ENCODE measurements around the gene C8A. TPM values are rescaled to one million over a fixed set of nuclear protein-coding genes. Genes with fewer than 3 reads are reported as not detected.

C8A gene
- total and polyA plus RNA-seq, 2 of the 13 experiments (the other 11 are each of a cell fraction or from before 2014, with no cell fraction given): 10.5 to 15.0 TPM

DNA sequence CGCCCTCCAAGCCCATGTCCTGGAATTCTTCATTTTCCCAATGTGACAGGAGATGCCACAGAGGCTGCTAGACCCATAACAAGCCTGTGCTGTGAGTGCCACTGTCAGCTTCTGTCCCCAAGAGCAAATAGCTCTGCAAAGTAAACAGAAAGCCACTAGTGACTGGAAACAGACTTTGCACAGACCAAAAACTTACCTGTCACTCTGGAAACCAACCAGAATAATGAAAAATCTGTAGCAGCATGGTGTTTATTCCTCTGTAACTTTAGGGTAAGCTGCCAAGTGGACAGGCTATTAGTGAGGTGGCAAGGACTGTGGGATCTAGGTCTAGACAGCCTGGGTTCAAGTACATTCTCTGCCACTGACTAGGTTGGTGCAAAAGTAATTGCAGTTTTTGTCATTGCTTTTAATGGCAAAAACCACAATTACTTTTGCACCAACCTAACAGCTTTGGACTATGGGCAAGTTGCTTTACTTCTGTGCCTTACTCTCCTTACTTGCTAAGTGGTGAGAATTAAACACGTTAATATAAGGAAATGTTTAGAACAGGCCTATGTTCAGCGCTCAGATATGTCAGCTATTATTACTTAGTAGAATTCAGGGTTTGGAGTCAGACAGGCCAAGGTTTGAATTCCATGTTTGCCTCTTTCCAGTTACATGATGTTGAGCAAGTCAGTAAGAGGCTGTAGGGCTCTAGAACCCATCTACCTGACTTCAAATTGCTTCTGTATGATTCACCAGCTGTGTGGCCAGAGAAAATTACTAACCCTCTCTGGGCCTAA, 111.5 kb downstream of the C8A start, which contains the start of gene C8B (continued):
- TF ChIP-seq, protein P1, sequence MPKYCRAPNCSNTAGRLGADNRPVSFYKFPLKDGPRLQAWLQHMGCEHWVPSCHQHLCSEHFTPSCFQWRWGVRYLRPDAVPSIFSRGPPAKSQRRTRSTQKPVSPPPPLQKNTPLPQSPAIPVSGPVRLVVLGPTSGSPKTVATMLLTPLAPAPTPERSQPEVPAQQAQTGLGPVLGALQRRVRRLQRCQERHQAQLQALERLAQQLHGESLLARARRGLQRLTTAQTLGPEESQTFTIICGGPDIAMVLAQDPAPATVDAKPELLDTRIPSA (CRISPR knock-in tag; IDR thresholded peaks at IDR 0.05; ENCODE audit: borderline replicate concordance): no peak
- peak; percentile 91 for TF ChIP-seq GATAD2A (CRISPR knock-in tag; IDR thresholded peaks at IDR 0.05)
- TF ChIP-seq POLR2G (IDR thresholded peaks at IDR 0.05; ENCODE audit: low read depth, low read length): peak; percentile 55
- no peak for TF ChIP-seq IKZF1 (IDR thresholded peaks at IDR 0.05)
- TF ChIP-seq, protein P2, sequence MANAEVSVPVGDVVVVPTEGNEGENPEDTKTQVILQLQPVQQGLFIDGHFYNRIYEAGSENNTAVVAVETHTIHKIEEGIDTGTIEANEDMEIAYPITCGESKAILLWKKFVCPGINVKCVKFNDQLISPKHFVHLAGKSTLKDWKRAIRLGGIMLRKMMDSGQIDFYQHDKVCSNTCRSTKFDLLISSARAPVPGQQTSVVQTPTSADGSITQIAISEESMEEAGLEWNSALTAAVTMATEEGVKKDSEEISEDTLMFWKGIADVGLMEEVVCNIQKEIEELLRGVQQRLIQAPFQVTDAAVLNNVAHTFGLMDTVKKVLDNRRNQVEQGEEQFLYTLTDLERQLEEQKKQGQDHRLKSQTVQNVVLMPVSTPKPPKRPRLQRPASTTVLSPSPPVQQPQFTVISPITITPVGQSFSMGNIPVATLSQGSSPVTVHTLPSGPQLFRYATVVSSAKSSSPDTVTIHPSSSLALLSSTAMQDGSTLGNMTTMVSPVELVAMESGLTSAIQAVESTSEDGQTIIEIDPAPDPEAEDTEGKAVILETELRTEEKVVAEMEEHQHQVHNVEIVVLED (CRISPR knock-in tag; IDR thresholded peaks at IDR 0.05; ENCODE audit: borderline replicate concordance): no peak
- 0 out of 2 replicates have a peak, but pooled peaks have one; percentile 17 for TF ChIP-seq ZNF44 (CRISPR knock-in tag; IDR thresholded peaks at IDR 0.05)
- TF ChIP-seq ZFP41 (CRISPR knock-in tag; IDR thresholded peaks at IDR 0.05; ENCODE audit: borderline replicate concordance): no peak
- TF ChIP-seq ISL2 (CRISPR knock-in tag; IDR thresholded peaks at IDR 0.05): peak; percentile 59; the same call in 1 of the 2 replicates
- peak; percentile 35; the same call in 1 of the 3 replicates for TF ChIP-seq MXI1 (IDR thresholded peaks at IDR 0.05; ENCODE audit: borderline replicate concordance, low read depth, low read length)
- peak; percentile 79 for TF ChIP-seq FOSL2 (CRISPR knock-in tag; IDR thresholded peaks at IDR 0.05)
- TF ChIP-seq, protein P3, sequence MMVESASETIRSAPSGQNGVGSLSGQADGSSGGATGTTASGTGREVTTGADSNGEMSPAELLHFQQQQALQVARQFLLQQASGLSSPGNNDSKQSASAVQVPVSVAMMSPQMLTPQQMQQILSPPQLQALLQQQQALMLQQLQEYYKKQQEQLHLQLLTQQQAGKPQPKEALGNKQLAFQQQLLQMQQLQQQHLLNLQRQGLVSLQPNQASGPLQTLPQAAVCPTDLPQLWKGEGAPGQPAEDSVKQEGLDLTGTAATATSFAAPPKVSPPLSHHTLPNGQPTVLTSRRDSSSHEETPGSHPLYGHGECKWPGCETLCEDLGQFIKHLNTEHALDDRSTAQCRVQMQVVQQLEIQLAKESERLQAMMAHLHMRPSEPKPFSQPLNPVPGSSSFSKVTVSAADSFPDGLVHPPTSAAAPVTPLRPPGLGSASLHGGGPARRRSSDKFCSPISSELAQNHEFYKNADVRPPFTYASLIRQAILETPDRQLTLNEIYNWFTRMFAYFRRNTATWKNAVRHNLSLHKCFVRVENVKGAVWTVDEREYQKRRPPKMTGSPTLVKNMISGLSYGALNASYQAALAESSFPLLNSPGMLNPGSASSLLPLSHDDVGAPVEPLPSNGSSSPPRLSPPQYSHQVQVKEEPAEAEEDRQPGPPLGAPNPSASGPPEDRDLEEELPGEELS (CRISPR knock-in tag; IDR thresholded peaks at IDR 0.05): peak; percentile 64
- peak; percentile 37; the same call in 1 of the 2 replicates for TF ChIP-seq HDAC1 (CRISPR knock-in tag; IDR thresholded peaks at IDR 0.05)
- TF ChIP-seq, protein P4, sequence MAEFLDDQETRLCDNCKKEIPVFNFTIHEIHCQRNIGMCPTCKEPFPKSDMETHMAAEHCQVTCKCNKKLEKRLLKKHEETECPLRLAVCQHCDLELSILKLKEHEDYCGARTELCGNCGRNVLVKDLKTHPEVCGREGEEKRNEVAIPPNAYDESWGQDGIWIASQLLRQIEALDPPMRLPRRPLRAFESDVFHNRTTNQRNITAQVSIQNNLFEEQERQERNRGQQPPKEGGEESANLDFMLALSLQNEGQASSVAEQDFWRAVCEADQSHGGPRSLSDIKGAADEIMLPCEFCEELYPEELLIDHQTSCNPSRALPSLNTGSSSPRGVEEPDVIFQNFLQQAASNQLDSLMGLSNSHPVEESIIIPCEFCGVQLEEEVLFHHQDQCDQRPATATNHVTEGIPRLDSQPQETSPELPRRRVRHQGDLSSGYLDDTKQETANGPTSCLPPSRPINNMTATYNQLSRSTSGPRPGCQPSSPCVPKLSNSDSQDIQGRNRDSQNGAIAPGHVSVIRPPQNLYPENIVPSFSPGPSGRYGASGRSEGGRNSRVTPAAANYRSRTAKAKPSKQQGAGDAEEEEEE (CRISPR knock-in tag; IDR thresholded peaks at IDR 0.05; ENCODE audit: borderline replicate concordance): no peak
- no peak for TF ChIP-seq SAFB2 (CRISPR knock-in tag; IDR thresholded peaks at IDR 0.05; ENCODE audit: borderline replicate concordance, low read depth)
- 0 out of 2 replicates have a peak, but pooled peaks have one; percentile 50 for TF ChIP-seq MIER2 (CRISPR knock-in tag; IDR thresholded peaks at IDR 0.05)
- no peak for TF ChIP-seq SP4 (CRISPR knock-in tag; IDR thresholded peaks at IDR 0.05)
- no peak for TF ChIP-seq NR3C1 (CRISPR knock-in tag; IDR thresholded peaks at IDR 0.05)
- no peak for TF ChIP-seq HCFC1 (IDR thresholded peaks at IDR 0.05; ENCODE audit: low read depth, low read length)
- peak; percentile 62; the same call in 1 of the 2 replicates for TF ChIP-seq CEBPB (IDR thresholded peaks at IDR 0.05; ENCODE audit: borderline replicate concordance, low read depth, low read length)
- TF ChIP-seq ZNF331 (CRISPR knock-in tag; IDR thresholded peaks at IDR 0.05): peak; percentile 77; the same call in 1 of the 2 replicates
- TF ChIP-seq, protein P5, sequence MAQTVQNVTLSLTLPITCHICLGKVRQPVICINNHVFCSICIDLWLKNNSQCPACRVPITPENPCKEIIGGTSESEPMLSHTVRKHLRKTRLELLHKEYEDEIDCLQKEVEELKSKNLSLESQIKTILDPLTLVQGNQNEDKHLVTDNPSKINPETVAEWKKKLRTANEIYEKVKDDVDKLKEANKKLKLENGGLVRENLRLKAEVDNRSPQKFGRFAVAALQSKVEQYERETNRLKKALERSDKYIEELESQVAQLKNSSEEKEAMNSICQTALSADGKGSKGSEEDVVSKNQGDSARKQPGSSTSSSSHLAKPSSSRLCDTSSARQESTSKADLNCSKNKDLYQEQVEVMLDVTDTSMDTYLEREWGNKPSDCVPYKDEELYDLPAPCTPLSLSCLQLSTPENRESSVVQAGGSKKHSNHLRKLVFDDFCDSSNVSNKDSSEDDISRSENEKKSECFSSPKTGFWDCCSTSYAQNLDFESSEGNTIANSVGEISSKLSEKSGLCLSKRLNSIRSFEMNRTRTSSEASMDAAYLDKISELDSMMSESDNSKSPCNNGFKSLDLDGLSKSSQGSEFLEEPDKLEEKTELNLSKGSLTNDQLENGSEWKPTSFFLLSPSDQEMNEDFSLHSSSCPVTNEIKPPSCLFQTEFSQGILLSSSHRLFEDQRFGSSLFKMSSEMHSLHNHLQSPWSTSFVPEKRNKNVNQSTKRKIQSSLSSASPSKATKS (CRISPR knock-in tag; IDR thresholded peaks at IDR 0.05): no peak
- peak; percentile 62 for TF ChIP-seq KAT8 (CRISPR knock-in tag; IDR thresholded peaks at IDR 0.05)

Data from HepG2 (cell line).